Kidney (tissue), 22 donors: Measurements from ENCODE around the gene PSMB9. TPM values are rescaled to one million over a fixed set of nuclear protein-coding genes. Genes with fewer than 3 reads are reported as not detected.
"Not testable (repeated sequence)": the region's sequence is repeated elsewhere in the genome, so short reads cannot be mapped to it uniquely, and the experiment has no call there.

ENCODE experiments used
- DNase-seq, 5 donors: peaks; one replicate each; pipeline ENCODE4 v3.0.0-alpha.2; 2013 to 2020
- FAIRE-seq: peaks from 2 replicates; lab custom pipeline; 2012; peaks lifted over from hg19 to GRCh38; lab: Jason Lieb, UNC
- H3K27ac ChIP-seq, 2 donors: one replicate each; pipeline ENCODE4 v1.7.0; 2013; ENCODE audit warnings: low read depth in 2 of 2, low read length in 2 of 2, inconsistent platforms in 1 of 2
- H3K27me3 ChIP-seq: one replicate; pipeline ENCODE4 v1.7.1; 2013; ENCODE audit warnings: low read length, inconsistent platforms; ENCODE audit not compliant: control insufficient read depth, insufficient read depth
- H3K36me3 ChIP-seq, 3 donors: one replicate each; pipeline versions ENCODE4 v1.7.0 to v1.7.1; 2013; ENCODE audit warnings: low read length in 3 of 3, control low read depth in 1 of 3, inconsistent platforms in 1 of 3; ENCODE audit not compliant: insufficient read depth in 3 of 3, control insufficient read depth in 2 of 3
- H3K4me1 ChIP-seq, 3 donors: one replicate each; pipeline versions ENCODE4 v1.7.0 to v1.7.1; 2013; ENCODE audit warnings: low read length in 3 of 3, inconsistent platforms in 1 of 3, low read depth in 1 of 3; ENCODE audit not compliant: control insufficient read depth in 2 of 3, insufficient read depth in 2 of 3
- H3K4me3 ChIP-seq, 3 donors: one replicate each; pipeline versions ENCODE4 v1.7.0 to v1.8.1; 2013; ENCODE audit warnings: low read length in 3 of 3, control low read depth in 1 of 3, inconsistent platforms in 1 of 3
- H3K9ac ChIP-seq, 3 donors: one replicate each; pipeline versions ENCODE4 v1.7.0 to v1.7.1; 2013; ENCODE audit warnings: low read length in 3 of 3, control low read depth in 1 of 3, inconsistent platforms in 1 of 3
- H3K9me3 ChIP-seq, 3 donors: one replicate each; pipeline versions ENCODE4 v1.7.0 to v1.7.1; 2013; ENCODE audit warnings: low read length in 3 of 3, control low read depth in 1 of 3, inconsistent platforms in 1 of 3; ENCODE audit not compliant: control insufficient read depth in 2 of 3, insufficient read depth in 1 of 3
- CTCF ChIP-seq: IDR thresholded peaks from 3 replicates; pipeline ENCODE4 v1.5.1; 2012; ENCODE audit warnings: mild to moderate bottlenecking, moderate library complexity, borderline replicate concordance; ENCODE audit not compliant: insufficient read depth; ENCODE audit errors: extremely low read depth
- intact Hi-C: fragments of 100-400 bp; cut with DNase I; formaldehyde crosslinking; loops from one replicate; pipeline ENCODE4 v1.11.1; 2022
- long read RNA-seq, 10 donors: library from polyadenylated mRNA in 1 of 10; unstranded in 1 of 10; transcript quantifications; one replicate each; pipeline ENCODE4 v2.0.0 and lab custom pipeline, GENCODE V29; 2021 to 2026
- polyA plus RNA-seq: library from polyadenylated mRNA; stranded (reverse); fragments of 350-450 nt; fragmentation: Illumina TruSeq; extraction: RNeasy Lipid Tissue Mini Kit (QIAGEN cat#74804); gene quantifications from one replicate; pipeline ENCODE4 v1.2.3, GENCODE V29; 2014; ENCODE audit warnings: low read depth, low replicate concordance; ENCODE audit not compliant: insufficient read depth
- total RNA-seq: library from RNA; stranded (reverse); fragmentation: NEBNext Ultra II Directional; extraction: Animal tissue kit (Norgen Biotek cat#: 25700); gene quantifications from one replicate; pipeline ENCODE4 v1.2.1, GENCODE V29; 2021
- donor health status: control.
- donor health status: control.
- donor health status: control.
- donor health status: control.
- donor health status: control.
- donor health status: DM: yes; HTN: yes; CAD: no.
- donor health status: Normal renal cell carcinoma (clear cell type).

The PSMB9 gene
- total RNA-seq (56.6 TPM), polyA plus RNA-seq (52.8 TPM)
- long read RNA-seq, donor 1, partial matches to known transcripts = 0 of 2 reads
- long read RNA-seq, donor 1, other reads (novel, unspliced or antisense) = 0 of 2 reads
- long read RNA-seq, donor 2, partial matches to known transcripts = 0 of 3 reads
- long read RNA-seq, donor 2, other reads (novel, unspliced or antisense) = 0 of 3 reads
- long read RNA-seq, donor 3, partial matches to known transcripts = 0 of 4 reads
- long read RNA-seq, donor 3, other reads (novel, unspliced or antisense) = 0 of 4 reads
- long read RNA-seq, donor 4, transcript PSMB9-207 (6 exons, 782 nt) = major isoform, 5 of 5 reads
- long read RNA-seq, donor 4, partial matches to known transcripts = 0 of 5 reads
- long read RNA-seq, donor 4, other reads (novel, unspliced or antisense) = 0 of 5 reads
- long read RNA-seq, donor 5 = 0 reads
- long read RNA-seq, donor 6, transcript PSMB9-207 (6 exons, 782 nt) = major isoform, 7 of 7 reads
- long read RNA-seq, donor 6, partial matches to known transcripts = 0 of 7 reads
- long read RNA-seq, donor 6, other reads (novel, unspliced or antisense) = 0 of 7 reads
- long read RNA-seq, donor 7, transcript PSMB9-207 (6 exons, 782 nt) = major isoform, 23 of 45 reads
- long read RNA-seq, donor 7, partial matches to known transcripts = 18 of 45 reads
- long read RNA-seq, donor 7, other reads (novel, unspliced or antisense) = 4 of 45 reads
- long read RNA-seq, donor 8, partial matches to known transcripts = 0 of 4 reads
- long read RNA-seq, donor 8, other reads (novel, unspliced or antisense) = 0 of 4 reads
- long read RNA-seq, donor 9, partial matches to known transcripts = 0 of 1 reads
- long read RNA-seq, donor 9, other reads (novel, unspliced or antisense) = 0 of 1 reads
- long read RNA-seq, donor 10, partial matches to known transcripts = 0 of 4 reads
- long read RNA-seq, donor 10, other reads (novel, unspliced or antisense) = 0 of 4 reads

GRCh38 chr6:32853541-32854375, at the start of gene PSMB9, which contains the start of gene TAP1:
Gene PSMB9 (plus strand): TSS chr6:32854192. CDS start chr6:32854230, 38 bp downstream.
Gene TAP1 (minus strand): TSS chr6:32853704. CDS start chr6:32853636, 68 bp downstream.
- no peak for FAIRE-seq
- peak; percentile 90 to 98 (median 95) for DNase-seq
- H3K27me3 ChIP-seq = peaks cover 7% of the 10 kb centered on the region

GRCh38 chr6:32805404-32805803, 48.6 kb upstream of the PSMB9 start:
- H3K9ac ChIP-seq, H3K27me3 ChIP-seq, H3K4me3 ChIP-seq, H3K9me3 ChIP-seq, H3K4me1 ChIP-seq, FAIRE-seq, intact Hi-C loops, H3K27ac ChIP-seq, DNase-seq, H3K36me3 ChIP-seq: not testable (repeated sequence)

More at GRCh38 chr6:32853541-32854375, at the start of gene PSMB9, which contains the start of gene TAP1:
- Histone ChIP-seq H3K36me3 (peaks cover 0 to 19% (median 13%) of the 10 kb centered on the region in 3 donors), H3K9me3 (no peaks in the 10 kb centered on the region), H3K4me3 (peak within 1 kb of the TSS; percentile 88 to 93 (median 89)), H3K9ac (peak within 1 kb of the TSS; percentile 80 to 93 (median 93)), H3K27ac (peak within 1 kb of the TSS; percentile 97 to 99), H3K4me1 (peaks cover 0 to 11% (median 4%) of the 10 kb centered on the region in 3 donors)
- intact Hi-C loops = no loop called here
- peak; percentile 72 for TF ChIP-seq CTCF

- H3K36me3 ChIP-seq = no peaks in the 10 kb centered on the region
- TF ChIP-seq CTCF = no peak
- no peak overlapping the region for H3K9ac ChIP-seq
- no peak overlapping the region for H3K27ac ChIP-seq
- no peak for DNase-seq
- intact Hi-C loops = no loop called here
- no peaks in the 10 kb centered on the region for H3K9me3 ChIP-seq
- no peaks in the 10 kb centered on the region for H3K4me1 ChIP-seq
- H3K4me3 ChIP-seq = no peak overlapping the region
- no peak for FAIRE-seq
- no peaks in the 10 kb centered on the region for H3K27me3 ChIP-seq
These were observed 46.9 kb upstream of the PSMB9 start for GRCh38 chr6:32807020-32807580.
